Keratinocyte (primary cell): ENCODE results near the gene GLS.

Source experiments
- CTCF ChIP-seq, 3 experiments: IDR thresholded peaks in 1 of 3; conservative IDR thresholded peaks in 1 of 3; optimal IDR thresholded peaks in 1 of 3; 2 replicates in 2 of 3; 3 replicates in 1 of 3; pipeline versions ENCODE3 to v1.5.1; 2011; ENCODE audit warnings: low read length in 3 of 3, mild to moderate bottlenecking in 3 of 3, moderate library complexity in 2 of 3, control low read depth in 1 of 3, inconsistent platforms in 1 of 3; ENCODE audit not compliant: insufficient read depth in 2 of 3; ENCODE audit errors: extremely low read depth in 1 of 3
- EZH2 ChIP-seq: IDR thresholded peaks from one replicate; pipeline ENCODE4 v1.6.1; 2012; ENCODE audit warnings: inconsistent platforms, mild to moderate bottlenecking, low read length, moderate library complexity

DNA sequence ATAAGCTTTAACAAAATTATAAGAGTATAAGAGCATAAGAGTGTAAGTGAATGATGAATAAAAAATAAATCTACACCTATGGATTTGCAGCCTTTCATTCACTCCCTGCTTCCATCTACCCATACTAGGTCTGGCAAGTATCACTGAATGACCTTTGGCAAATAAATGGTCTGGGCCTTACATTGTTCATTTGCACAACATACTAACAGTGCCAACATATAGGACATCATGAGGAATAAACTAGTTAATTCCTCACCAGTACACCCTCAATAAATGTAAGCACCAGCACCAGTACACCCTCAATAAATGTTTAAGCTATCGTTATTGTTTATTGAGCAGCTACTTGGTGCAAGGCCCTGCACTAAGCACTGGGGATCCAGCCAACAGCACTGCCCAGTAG is 106.5 kb downstream of the GLS start:
- TF ChIP-seq CTCF (optimal IDR thresholded peaks at IDR 0.05 in 1 of 3, IDR thresholded peaks at IDR 0.05 in 1 of 3, conservative IDR thresholded peaks at IDR 0.05 in 1 of 3; ENCODE audit: extremely low read depth in 1 of 3, insufficient read depth in 2 of 3, low read length in 3 of 3) (no peak), EZH2 (no peak)
